Duodenal mucosa (tissue), 2 donors: ENCODE measurements around the gene SLC35F1.

ENCODE experiments used
- H3K27ac ChIP-seq: one replicate; pipeline ENCODE4 v1.7.0; 2013; ENCODE audit warnings: low read depth, low read length
- H3K27me3 ChIP-seq, 2 donors: one replicate each; pipeline ENCODE4 v1.7.0; 2013; ENCODE audit warnings: low read length in 2 of 2, control low read depth in 1 of 2; ENCODE audit not compliant: insufficient read depth in 2 of 2, control insufficient read depth in 1 of 2
- H3K36me3 ChIP-seq, 2 donors: one replicate each; pipeline ENCODE4 v1.7.0; 2013; ENCODE audit warnings: low read length in 2 of 2, control low read depth in 1 of 2; ENCODE audit not compliant: insufficient read depth in 2 of 2, control insufficient read depth in 1 of 2
- H3K4me1 ChIP-seq, 2 donors: one replicate each; pipeline ENCODE4 v1.7.0; 2013; ENCODE audit warnings: low read length in 2 of 2, control low read depth in 1 of 2; ENCODE audit not compliant: insufficient read depth in 2 of 2, control insufficient read depth in 1 of 2
- H3K4me3 ChIP-seq, 2 donors: one replicate each; pipeline ENCODE4 v1.7.0; 2013; ENCODE audit warnings: low read length in 2 of 2, low read depth in 1 of 2
- H3K9ac ChIP-seq, 2 donors: one replicate each; pipeline ENCODE4 v1.7.0; 2013; ENCODE audit warnings: low read length in 2 of 2, low read depth in 1 of 2
- H3K9me3 ChIP-seq, 2 donors: one replicate each; pipeline ENCODE4 v1.7.0; 2013; ENCODE audit warnings: low read length in 2 of 2, control low read depth in 1 of 2; ENCODE audit not compliant: control insufficient read depth in 1 of 2

SLC35F1 gene

GRCh38 chr6:118263921-118264486 lies 356.9 kb downstream of the SLC35F1 start:
- no peaks in the 10 kb centered on the region for H3K4me1 ChIP-seq
- H3K9me3 ChIP-seq: peaks cover 0 to 4% of the 10 kb centered on the region in 2 donors
- H3K27me3 ChIP-seq: no peaks in the 10 kb centered on the region
- no peak overlapping the region for H3K4me3 ChIP-seq
- no peak overlapping the region for H3K9ac ChIP-seq
- no peak overlapping the region for H3K27ac ChIP-seq
- H3K36me3 ChIP-seq: no peaks in the 10 kb centered on the region

- H3K9me3 ChIP-seq: peaks cover 0 to 4% of the 10 kb centered on the region in 2 donors
- no peak overlapping the region for H3K4me3 ChIP-seq
- no peak overlapping the region for H3K27ac ChIP-seq
- no peaks in the 10 kb centered on the region for H3K27me3 ChIP-seq
- H3K36me3 ChIP-seq: no peaks in the 10 kb centered on the region
- H3K4me1 ChIP-seq: no peaks in the 10 kb centered on the region
- no peak overlapping the region for H3K9ac ChIP-seq
These were observed 362.6 kb downstream of the SLC35F1 start for GRCh38 chr6:118269659-118270058.

- H3K27me3 ChIP-seq: no peaks in the 10 kb centered on the region
- H3K4me1 ChIP-seq: no peaks in the 10 kb centered on the region
- no peaks in the 10 kb centered on the region for H3K36me3 ChIP-seq
- no peak overlapping the region for H3K27ac ChIP-seq
- no peaks in the 10 kb centered on the region for H3K9me3 ChIP-seq
- H3K9ac ChIP-seq: no peak overlapping the region
- no peak overlapping the region for H3K4me3 ChIP-seq
These were observed 370.6 kb downstream of the SLC35F1 start for GRCh38 chr6:118277631-118278030.

GRCh38 chr6:118280210-118280609 lies 373.1 kb downstream of the SLC35F1 start:
- Histone ChIP-seq H3K27ac (no peak overlapping the region), H3K9me3 (no peaks in the 10 kb centered on the region), H3K9ac (no peak overlapping the region), H3K36me3 (no peaks in the 10 kb centered on the region), H3K4me1 (no peaks in the 10 kb centered on the region), H3K4me3 (no peak overlapping the region), H3K27me3 (no peaks in the 10 kb centered on the region)

- H3K27me3 ChIP-seq: no peaks in the 10 kb centered on the region
- no peak overlapping the region for H3K9ac ChIP-seq
- H3K4me1 ChIP-seq: no peaks in the 10 kb centered on the region
- no peak overlapping the region for H3K4me3 ChIP-seq
- H3K27ac ChIP-seq: no peak overlapping the region
- no peaks in the 10 kb centered on the region for H3K36me3 ChIP-seq
- H3K9me3 ChIP-seq: no peaks in the 10 kb centered on the region
These were observed 374.2 kb downstream of the SLC35F1 start for GRCh38 chr6:118281291-118281690.

GRCh38 chr6:118283766-118284165 lies 376.7 kb downstream of the SLC35F1 start:
- Histone ChIP-seq H3K27me3 (no peaks in the 10 kb centered on the region), H3K9me3 (no peaks in the 10 kb centered on the region), H3K9ac (no peak overlapping the region), H3K36me3 (no peaks in the 10 kb centered on the region), H3K4me3 (no peak overlapping the region), H3K4me1 (no peaks in the 10 kb centered on the region), H3K27ac (no peak overlapping the region)

GRCh38 chr6:118284736-118285360 lies 377.8 kb downstream of the SLC35F1 start:
- Histone ChIP-seq H3K27me3 (no peaks in the 10 kb centered on the region), H3K9me3 (no peaks in the 10 kb centered on the region), H3K36me3 (no peaks in the 10 kb centered on the region), H3K4me1 (no peaks in the 10 kb centered on the region), H3K27ac (no peak overlapping the region), H3K4me3 (no peak overlapping the region), H3K9ac (no peak overlapping the region)

- H3K4me3 ChIP-seq: no peak overlapping the region
- no peaks in the 10 kb centered on the region for H3K9me3 ChIP-seq
- H3K27me3 ChIP-seq: no peaks in the 10 kb centered on the region
- H3K4me1 ChIP-seq: no peaks in the 10 kb centered on the region
- H3K9ac ChIP-seq: no peak overlapping the region
- H3K36me3 ChIP-seq: no peaks in the 10 kb centered on the region
- no peak overlapping the region for H3K27ac ChIP-seq
These were observed 378.7 kb downstream of the SLC35F1 start for GRCh38 chr6:118285791-118286190.

- H3K27me3 ChIP-seq: no peaks in the 10 kb centered on the region
- no peak overlapping the region for H3K9ac ChIP-seq
- H3K27ac ChIP-seq: no peak overlapping the region
- no peaks in the 10 kb centered on the region for H3K36me3 ChIP-seq
- H3K9me3 ChIP-seq: no peaks in the 10 kb centered on the region
- no peaks in the 10 kb centered on the region for H3K4me1 ChIP-seq
- H3K4me3 ChIP-seq: no peak overlapping the region
These were observed 381.5 kb downstream of the SLC35F1 start for GRCh38 chr6:118288355-118289124.

- H3K36me3 ChIP-seq: no peaks in the 10 kb centered on the region
- no peaks in the 10 kb centered on the region for H3K9me3 ChIP-seq
- H3K27me3 ChIP-seq: no peaks in the 10 kb centered on the region
- H3K4me1 ChIP-seq: no peaks in the 10 kb centered on the region
- no peak overlapping the region for H3K9ac ChIP-seq
- no peak overlapping the region for H3K4me3 ChIP-seq
- no peak overlapping the region for H3K27ac ChIP-seq
These were observed 385.5 kb downstream of the SLC35F1 start for GRCh38 chr6:118292558-118292957.
